GM19193 (cell line): Measurements from ENCODE around the gene FADD.

Source experiments
- POLR2A ChIP-seq: IDR thresholded peaks from 4 replicates; pipeline ENCODE4 v1.6.1; 2011; ENCODE audit not compliant: insufficient read depth, insufficient read length; ENCODE audit errors: extremely low read depth

The FADD gene

GRCh38 chr11:70233511-70233934, 30.4 kb downstream of the FADD start:
- no peak for TF ChIP-seq POLR2A

- no peak for TF ChIP-seq POLR2A
Observed at GRCh38 chr11:70233962-70234361, 30.9 kb downstream of the FADD start.

GRCh38 chr11:70240337-70240736, 37.2 kb downstream of the FADD start:
- TF ChIP-seq POLR2A, result no peak

- TF ChIP-seq POLR2A, result no peak
Observed at GRCh38 chr11:70241709-70242108, 38.6 kb downstream of the FADD start.

DNA sequence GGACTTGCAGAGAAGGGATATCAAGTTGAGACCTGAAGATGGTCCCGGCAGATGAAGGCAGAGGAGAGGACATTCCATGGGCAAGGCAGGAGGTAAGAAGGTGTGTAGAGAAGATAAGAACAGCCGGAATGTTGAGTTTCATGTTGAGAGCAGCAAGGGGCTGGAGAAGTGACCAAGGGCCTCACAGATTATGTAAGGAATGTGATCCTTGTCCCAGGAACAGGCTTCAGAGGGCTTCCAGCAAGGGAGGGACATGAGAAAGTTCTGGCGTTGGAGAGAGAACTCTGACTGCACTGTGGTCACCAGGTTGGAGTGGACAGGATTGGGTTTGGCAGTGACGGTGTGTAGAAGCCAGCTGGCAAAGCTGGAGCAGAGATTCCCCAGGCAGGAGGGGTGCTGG, 39.8 kb downstream of the FADD start:
- no peak for TF ChIP-seq POLR2A

- no peak for TF ChIP-seq POLR2A
Observed at GRCh38 chr11:70243912-70244652, 41.0 kb downstream of the FADD start.

DNA sequence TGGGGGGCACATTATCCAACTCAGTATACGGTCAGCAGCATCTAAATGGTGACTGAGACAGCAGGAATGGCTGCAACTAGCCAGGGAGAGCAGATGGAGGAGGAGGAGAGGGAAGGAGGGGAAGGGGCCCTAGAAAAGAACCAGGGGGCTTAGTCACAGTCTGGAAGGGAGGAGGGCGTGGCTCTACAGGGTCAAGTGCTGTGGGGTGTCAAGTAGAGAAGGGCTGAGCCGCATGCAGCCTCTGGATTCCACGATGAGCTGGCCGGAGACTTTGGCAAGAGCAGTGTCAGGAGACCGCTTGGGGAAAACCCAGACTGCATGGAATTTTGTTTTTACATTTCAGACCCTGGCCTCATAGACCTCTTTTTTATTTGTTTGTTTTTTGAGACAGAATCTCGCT, 41.6 kb downstream of the FADD start:
- TF ChIP-seq POLR2A, result no peak

DNA sequence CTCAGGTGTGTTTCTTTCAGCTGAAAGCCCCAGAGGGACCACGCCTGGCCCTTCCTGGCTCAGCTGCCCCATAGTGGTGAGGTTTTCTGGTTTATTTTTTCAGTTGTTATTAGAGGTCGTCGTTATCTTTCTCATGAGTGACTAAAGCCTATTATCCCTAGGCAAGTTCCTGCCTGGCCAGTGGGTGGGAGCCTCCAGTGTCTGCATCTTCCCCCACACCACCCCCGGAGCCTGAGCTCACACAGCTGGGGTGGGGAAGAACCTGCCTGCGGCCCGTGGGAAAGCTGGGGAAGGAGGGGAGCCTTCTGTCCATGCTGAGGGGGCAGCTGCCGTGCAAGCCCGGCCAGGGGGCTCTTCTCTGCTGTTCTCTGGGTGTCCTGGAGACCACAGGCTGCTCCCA, 43.1 kb downstream of the FADD start:
- TF ChIP-seq POLR2A, result no peak

GRCh38 chr11:70247042-70247709, 44.1 kb downstream of the FADD start:
- no peak for TF ChIP-seq POLR2A

- no peak for TF ChIP-seq POLR2A
Observed at GRCh38 chr11:70247710-70248072, 44.6 kb downstream of the FADD start.

DNA sequence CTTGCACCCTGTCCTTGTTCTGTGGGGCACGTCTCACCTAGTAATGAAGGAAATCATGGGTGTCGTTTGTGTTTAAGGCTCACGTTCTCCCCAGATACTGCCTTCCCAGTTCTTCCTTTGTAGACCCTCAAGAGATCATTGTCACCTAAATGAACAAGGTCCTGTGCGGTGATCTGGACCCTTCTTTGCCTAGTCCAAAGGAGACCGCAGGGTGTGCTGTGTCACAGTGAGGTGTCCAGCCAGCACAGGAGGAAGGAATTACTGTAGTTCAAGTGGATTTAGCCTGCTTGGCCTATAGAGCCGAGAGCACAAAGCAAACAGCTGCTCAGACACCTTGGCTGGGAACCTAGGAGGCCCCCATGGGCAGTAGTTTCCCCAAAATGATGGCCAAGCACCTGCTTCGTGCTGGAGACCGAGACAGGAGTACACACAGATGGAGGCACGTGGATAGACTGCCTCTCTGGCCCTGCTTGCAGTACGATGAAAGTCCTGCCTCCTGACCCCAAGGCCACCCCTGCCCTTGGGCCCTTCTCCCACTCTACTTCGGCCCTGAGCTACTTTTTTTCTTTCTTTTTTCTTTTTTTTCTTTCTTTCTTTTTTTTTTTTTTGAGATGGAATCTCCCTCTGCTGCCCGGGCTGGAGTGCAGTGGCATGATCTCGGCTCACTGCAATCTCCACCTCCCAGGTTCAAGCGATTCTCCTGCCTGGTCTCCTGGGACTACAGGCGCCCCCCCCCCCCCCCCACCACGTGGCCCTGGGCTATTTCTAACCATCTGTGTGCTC, 48.0 kb downstream of the FADD start:
- TF ChIP-seq POLR2A, result no peak

DNA sequence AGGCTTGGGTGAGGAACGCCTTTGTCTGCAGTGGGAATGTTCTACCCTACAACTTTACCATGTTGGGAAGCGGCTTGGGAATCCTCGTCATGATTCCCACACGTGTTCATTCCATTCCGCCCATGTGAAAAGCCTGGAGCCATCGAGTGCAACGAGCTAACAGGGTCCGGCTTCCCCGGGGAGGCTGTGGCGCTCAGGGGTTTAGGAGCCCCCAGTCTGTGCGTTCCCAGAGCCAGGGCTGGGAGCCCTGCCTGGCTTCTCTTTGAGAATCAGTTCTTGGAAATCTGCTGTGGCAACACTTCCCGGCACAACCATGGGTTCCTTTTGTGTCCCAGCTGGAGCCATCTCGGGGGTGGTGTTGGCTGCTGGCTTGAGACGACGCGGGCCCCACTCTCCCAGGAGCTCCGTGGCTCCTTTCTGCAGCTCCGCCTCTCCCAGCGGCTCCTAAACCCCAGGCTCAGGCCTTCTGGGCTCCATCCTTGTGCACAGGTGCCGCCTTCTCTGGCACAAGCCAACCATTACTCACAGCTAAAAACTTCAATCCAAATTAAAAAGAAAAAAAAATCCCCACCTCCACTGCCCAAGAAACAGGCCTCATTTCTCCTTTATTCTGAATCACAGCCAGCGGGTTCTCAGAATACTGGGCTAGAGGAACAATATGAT, 48.7 kb downstream of the FADD start:
- TF ChIP-seq POLR2A, result no peak

GRCh38 chr11:70252844-70253243, 49.7 kb downstream of the FADD start:
- no peak for TF ChIP-seq POLR2A

- TF ChIP-seq POLR2A, result no peak
Observed at GRCh38 chr11:70255477-70256116, 52.5 kb downstream of the FADD start.
